Left cardiac atrium (tissue), 4 donors: Measurements from ENCODE around the gene OLIG3. TPM values are rescaled to one million over a fixed set of nuclear protein-coding genes. Genes with fewer than 3 reads are reported as not detected.

ENCODE experiments used
- ATAC-seq, 2 donors: fragments of 200-7000 bp; cut with Tn5 transposase; one replicate each; pipeline ENCODE4 v1.9.1; 2020; ENCODE audit warnings: mild to moderate bottlenecking in 2 of 2, moderate library complexity in 2 of 2
- DNase-seq: peaks from one replicate; pipeline ENCODE4 v3.0.0-alpha.2; 2020
- intact Hi-C, 2 donors: fragments of 100-400 bp; cut with DNase I; formaldehyde crosslinking; loops; one replicate each; pipeline versions ENCODE4 v1.14.1 to v1.15.1; 2022 to 2023
- long read RNA-seq: library from polyadenylated mRNA; unstranded; transcript quantifications from one replicate; pipeline ENCODE4 v2.0.0, GENCODE V29; 2021
- total RNA-seq, 2 donors: library from RNA; stranded (reverse); fragmentation: NEBNext Ultra II Directional; extraction: Animal tissue kit (Norgen Biotek cat#: 25700); gene quantifications; one replicate each; pipeline ENCODE4 v1.2.1, GENCODE V29; 2021
- donor health status: DM: no; HTN: yes; CAD: no.
- donor health status: DM: no; HTN: yes; CAD: no; lungs with severe emphysema.
- donor health status: DM: yes; HTN: yes; CAD: no.
- donor health status: Dilated cardiomyopathy.

The OLIG3 gene
- total RNA-seq = not detected
- long read RNA-seq = 0 reads

DNA sequence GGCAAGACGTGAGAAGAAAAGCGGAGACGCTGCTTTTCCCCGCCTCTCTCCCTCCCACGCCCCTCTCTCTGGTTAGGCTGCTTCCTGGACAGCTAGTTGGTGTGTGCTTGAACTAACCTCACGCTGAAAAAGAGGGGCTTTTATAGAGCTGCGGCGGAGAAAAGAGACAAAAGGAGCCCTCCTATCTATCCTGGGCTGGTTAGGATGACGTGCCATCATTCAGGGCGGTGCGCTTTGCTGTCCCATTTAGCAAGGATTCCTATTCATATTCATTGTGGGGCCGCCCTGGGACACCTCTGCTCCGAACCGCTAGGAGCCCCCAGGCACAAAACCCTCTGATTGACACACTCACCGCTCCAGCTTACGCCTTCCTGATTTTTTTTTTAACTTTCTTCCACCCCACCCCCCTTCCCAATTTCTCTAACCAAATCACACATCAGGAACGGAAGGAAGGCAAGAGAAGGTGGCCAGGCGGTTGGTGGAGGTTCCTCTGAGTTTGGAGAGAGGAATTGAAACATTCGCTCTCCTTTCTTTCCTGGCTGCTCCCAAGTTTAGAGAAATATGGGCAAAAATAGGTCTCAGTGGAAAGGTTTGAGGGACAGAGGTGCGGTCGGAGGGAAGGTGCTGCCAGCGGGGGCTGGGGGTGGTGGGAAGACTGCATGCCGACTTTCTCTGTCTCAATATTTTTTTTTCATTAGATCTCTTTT is at the start of gene OLIG3:
TSS of gene OLIG3 (minus strand) at position 114 of the 707 bp plus-strand sequence. CDS start 224 bp downstream, outside the sequence.
- DNase-seq (no peak), ATAC-seq (no peak)
- intact Hi-C loops = no loop called here

- DNase-seq = no peak
- ATAC-seq = no peak
- intact Hi-C loops = no loop called here
These were observed 48.9 kb upstream of the OLIG3 start for GRCh38 chr6:137543114-137543513.

GRCh38 chr6:137542713-137543112 is 48.5 kb upstream of the OLIG3 start:
- ATAC-seq (no peak), DNase-seq (no peak)
- intact Hi-C loops = no loop called here

DNA sequence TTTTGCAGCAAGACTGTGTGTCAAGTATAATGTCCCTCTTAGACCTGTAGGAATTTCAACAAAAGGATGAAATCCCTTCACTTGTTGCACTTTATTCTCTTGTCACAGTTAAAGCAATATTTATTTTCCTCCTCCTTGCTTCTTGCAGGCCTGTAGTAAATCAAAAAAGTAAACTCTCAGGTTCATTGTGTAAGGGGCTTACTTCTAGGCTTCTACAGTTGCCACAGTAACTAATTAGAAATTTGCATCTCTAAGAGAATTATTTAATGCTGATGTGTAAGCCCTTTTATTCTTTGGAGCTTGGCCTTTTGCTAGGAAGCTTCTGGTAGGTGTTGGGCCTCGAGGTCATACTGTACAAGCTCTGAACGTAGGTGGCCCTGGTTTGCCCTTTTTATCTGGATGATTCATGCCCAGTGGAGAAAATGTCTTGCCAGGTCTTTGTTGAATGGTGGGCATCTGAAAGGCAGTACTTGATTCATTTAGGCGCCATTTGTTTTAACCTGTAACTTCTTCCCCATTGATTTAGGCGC is 47.4 kb upstream of the OLIG3 start:
- ATAC-seq (no peak), DNase-seq (no peak)
- intact Hi-C loops = no loop called here

- intact Hi-C loops = no loop called here
- ATAC-seq (no peak), DNase-seq (no peak)
These were observed 42.0 kb upstream of the OLIG3 start for GRCh38 chr6:137536104-137536773.

- ATAC-seq (no peak), DNase-seq (no peak)
- intact Hi-C loops = no loop called here
These were observed 37.3 kb upstream of the OLIG3 start for GRCh38 chr6:137531376-137532092.

DNA sequence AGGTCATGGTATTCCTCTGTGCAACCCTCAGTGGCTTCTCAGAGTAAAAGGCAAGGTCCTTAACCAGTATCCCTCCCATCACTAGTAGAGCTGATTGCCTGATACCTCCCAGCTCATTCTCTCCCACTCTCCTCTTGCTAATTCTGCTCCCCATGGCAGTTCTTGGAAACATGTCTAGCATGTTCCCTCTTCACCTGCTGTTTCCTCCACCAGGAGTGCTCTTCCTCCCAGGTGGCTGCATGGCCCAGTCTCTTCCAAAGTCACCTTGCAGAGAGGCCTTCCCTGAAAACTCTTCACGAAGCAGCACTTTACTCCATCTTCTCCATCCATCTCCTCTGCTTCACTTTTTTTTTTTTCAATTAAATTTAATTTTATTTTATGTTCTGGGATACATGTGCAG is 36.2 kb upstream of the OLIG3 start:
- ATAC-seq (no peak), DNase-seq (no peak)
- intact Hi-C loops = no loop called here

DNA sequence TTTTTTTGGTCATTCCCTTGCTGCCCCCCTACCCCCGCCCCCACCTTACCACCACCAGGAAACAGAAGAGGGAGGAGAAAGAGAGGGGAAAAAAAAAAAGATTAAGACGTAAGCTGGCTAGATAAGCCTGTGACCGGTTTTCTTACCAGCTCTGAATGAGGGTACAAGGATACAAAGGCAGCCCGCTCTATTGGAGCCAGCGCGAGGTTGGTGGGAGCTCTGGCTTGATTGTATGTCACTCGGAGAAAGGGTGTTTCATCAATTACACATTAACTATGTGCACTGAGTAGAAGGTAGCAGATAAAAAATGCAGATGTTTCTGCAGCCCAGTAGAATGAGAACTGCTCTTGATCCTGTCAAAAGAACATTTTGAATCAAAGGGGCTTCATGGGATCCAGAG is 28.6 kb upstream of the OLIG3 start:
- no peak for ATAC-seq
- intact Hi-C loops = no loop called here
- DNase-seq = no peak

DNA sequence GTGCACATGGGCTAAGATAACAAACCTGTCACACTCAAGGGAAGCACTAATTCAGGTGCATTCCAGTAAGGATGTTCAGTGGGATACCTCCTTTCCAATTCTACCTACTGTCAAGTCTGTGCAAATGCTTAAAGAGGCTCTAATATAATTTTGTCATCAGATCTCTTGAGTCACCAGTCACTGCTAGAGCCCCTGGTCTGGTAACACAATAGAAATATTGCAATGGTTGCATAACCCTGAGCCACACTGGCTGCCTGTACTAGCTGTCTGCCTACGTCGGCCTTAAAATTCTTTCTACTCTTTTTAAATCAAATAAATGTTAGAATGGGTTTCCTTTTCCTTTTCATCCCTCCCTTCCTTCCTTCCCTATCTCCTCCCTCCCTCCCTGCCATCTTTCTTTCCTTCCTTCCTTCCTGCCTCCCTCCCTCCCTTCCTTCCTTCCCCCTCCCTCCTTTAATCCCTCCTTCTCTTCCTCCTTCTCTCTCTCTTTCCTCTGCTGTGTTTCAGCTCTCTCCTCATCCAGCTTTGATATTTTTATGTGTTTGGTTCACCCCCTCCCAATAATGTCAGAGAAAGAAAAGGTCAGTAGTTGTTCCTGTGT is 28.1 kb upstream of the OLIG3 start:
- ATAC-seq (no peak), DNase-seq (no peak)
- intact Hi-C loops = no loop called here

- DNase-seq (no peak), ATAC-seq (no peak)
- intact Hi-C loops = no loop called here
These were observed 26.3 kb upstream of the OLIG3 start for GRCh38 chr6:137520520-137520919.

DNA sequence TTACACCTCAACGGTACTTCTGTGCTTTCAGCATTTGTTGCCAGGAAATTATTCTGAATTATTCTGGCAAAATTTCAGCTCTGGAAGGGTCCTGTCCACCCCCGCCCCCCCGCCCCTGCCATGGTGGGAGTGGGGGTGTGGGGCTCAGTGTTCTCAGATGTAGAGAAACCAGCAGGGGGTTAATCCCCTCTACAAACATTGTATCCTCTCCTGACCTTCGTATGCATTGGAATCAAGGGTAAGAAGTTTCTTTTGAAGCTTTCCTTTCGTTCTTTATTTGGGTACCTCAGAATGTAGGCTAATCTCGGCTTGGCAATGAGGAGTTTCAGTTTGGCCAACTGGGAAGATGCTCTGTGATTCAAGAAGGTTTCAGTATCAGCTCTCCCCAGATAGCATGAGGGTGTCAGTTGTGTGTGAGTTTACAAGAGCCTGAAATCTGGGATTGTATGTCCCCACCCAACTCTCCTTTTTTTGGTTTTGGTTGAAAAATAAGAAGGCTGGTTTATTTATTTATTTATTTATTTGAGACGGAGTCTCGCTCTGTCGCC is 25.5 kb upstream of the OLIG3 start:
- no peak for DNase-seq
- ATAC-seq = no peak
- intact Hi-C loops = no loop called here

- DNase-seq = no peak
- intact Hi-C loops = no loop called here
These were observed 24.3 kb upstream of the OLIG3 start for GRCh38 chr6:137518386-137518983.

DNA sequence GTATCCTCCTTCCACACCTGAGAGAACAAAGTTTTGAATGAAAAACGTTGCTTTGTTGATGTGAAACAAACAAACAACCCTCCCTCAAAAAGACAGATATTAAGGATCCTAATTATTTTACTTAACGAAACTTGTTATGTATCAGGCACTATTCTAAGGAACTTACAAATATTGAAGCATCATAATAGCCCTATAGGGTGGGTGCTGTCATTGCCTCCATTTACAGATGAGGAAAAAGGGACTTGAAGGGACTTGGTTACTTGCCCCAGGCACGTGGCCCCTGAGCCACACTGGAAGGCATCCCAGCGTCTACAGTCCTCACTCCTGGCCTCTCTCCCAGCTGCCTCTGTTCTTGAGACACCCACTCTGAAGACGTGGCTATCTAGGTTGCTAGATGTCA is 20.2 kb upstream of the OLIG3 start:
- intact Hi-C loops = no loop called here

More at GRCh38 chr6:137518386-137518983, 24.3 kb upstream of the OLIG3 start:
- ATAC-seq = no peak

DNA sequence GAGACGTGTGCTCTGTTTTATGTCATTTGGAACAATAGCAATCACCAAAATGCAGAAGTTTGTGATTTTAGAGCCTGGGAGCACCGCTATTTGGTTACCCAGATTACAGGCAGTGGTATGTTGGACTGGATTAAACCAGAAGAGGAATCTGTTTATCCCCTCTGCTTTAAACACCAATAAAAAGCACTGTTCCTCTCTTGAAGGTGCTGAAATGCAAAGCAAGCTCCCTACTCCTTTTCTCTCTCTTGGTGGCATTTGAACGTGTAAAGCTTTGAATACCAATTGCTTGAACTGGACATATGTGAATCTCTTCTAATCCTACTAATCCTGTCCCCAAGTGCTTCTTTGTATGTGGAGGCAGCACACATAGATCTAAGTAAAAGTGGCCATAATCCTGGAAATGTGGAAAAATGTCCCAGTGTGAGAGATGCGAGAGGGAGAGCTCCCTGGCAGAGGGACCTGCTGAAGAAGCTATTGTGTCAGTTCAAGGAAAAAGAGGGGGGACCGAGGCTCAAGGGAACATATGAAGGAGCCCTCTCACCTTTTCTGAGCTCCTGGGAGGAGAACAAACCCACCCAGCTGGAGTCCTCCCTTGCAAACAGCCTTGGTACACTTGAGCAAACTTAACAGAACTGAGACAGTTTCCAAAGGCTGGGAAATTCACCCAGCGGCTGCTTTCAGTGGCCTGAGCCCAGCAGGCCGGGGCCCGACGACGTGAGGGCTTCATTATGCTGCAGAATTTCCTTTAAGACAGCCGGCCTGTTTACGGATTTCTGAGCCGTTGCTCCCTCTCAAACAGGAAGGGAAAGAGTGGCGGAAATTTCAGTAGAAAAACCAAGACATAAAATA is 18.8 kb upstream of the OLIG3 start:
- ATAC-seq = no peak
- no peak for DNase-seq
- intact Hi-C loops = no loop called here

More for the DNA sequence above, 20.2 kb upstream of the OLIG3 start:
- DNase-seq = no peak
- ATAC-seq = no peak

GRCh38 chr6:137510923-137511322 is 16.7 kb upstream of the OLIG3 start:
- DNase-seq = no peak
- ATAC-seq = no peak
- intact Hi-C loops = no loop called here

DNA sequence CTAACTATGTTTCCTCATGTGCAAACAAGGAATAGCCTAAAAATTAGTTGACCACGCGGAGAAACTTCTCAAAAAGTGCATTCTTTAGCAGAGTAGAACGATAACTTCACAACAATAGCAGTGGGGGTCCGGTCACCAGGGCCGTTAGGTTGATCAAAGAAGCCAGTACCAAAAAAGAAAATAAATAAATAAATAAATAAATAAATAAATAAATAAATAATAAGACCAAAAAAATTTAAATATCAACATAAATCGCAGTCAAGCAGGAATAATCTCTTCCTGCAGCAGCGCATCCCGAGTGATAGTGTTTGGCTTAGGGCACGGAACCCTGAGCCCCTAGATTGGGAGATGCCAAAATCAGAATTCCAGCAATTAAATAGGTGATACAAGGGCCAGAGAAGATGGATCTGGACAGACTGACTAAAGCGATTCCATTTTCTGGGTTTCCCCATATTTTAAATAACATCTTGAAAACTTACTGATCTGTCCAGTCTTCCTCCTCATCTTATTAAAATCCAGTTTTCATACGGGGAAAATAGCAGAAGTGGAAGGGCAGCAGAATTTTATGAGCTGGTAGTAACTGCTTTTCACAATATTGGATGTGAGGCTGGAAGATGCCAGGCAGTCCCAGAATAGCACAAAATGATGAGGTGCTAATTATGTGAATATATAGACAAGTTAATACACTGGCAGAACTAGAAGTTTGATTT is 4.4 kb upstream of the OLIG3 start:
- intact Hi-C loops = no loop called here
- DNase-seq (no peak), ATAC-seq (no peak)

- ATAC-seq (peak in 1 of 2 donors; percentile 41), DNase-seq (no peak)
- intact Hi-C loops = no loop called here
These were observed 3.7 kb upstream of the OLIG3 start for GRCh38 chr6:137497721-137498463.
